ENCODE results near the gene SPOP. TPM values are rescaled to one million over a fixed set of nuclear protein-coding genes. Genes with fewer than 3 reads are reported as not detected.

The SPOP gene
- total and polyA plus RNA-seq, 2 experiments from 2014 or later, result 13.9 to 18.6 TPM

- H2AFZ ChIP-seq, result no peak overlapping the region
- TF ChIP-seq, protein P1, sequence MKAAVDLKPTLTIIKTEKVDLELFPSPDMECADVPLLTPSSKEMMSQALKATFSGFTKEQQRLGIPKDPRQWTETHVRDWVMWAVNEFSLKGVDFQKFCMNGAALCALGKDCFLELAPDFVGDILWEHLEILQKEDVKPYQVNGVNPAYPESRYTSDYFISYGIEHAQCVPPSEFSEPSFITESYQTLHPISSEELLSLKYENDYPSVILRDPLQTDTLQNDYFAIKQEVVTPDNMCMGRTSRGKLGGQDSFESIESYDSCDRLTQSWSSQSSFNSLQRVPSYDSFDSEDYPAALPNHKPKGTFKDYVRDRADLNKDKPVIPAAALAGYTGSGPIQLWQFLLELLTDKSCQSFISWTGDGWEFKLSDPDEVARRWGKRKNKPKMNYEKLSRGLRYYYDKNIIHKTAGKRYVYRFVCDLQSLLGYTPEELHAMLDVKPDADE (IDR thresholded peaks at IDR 0.05), result no peak
- TF ChIP-seq, protein P2, sequence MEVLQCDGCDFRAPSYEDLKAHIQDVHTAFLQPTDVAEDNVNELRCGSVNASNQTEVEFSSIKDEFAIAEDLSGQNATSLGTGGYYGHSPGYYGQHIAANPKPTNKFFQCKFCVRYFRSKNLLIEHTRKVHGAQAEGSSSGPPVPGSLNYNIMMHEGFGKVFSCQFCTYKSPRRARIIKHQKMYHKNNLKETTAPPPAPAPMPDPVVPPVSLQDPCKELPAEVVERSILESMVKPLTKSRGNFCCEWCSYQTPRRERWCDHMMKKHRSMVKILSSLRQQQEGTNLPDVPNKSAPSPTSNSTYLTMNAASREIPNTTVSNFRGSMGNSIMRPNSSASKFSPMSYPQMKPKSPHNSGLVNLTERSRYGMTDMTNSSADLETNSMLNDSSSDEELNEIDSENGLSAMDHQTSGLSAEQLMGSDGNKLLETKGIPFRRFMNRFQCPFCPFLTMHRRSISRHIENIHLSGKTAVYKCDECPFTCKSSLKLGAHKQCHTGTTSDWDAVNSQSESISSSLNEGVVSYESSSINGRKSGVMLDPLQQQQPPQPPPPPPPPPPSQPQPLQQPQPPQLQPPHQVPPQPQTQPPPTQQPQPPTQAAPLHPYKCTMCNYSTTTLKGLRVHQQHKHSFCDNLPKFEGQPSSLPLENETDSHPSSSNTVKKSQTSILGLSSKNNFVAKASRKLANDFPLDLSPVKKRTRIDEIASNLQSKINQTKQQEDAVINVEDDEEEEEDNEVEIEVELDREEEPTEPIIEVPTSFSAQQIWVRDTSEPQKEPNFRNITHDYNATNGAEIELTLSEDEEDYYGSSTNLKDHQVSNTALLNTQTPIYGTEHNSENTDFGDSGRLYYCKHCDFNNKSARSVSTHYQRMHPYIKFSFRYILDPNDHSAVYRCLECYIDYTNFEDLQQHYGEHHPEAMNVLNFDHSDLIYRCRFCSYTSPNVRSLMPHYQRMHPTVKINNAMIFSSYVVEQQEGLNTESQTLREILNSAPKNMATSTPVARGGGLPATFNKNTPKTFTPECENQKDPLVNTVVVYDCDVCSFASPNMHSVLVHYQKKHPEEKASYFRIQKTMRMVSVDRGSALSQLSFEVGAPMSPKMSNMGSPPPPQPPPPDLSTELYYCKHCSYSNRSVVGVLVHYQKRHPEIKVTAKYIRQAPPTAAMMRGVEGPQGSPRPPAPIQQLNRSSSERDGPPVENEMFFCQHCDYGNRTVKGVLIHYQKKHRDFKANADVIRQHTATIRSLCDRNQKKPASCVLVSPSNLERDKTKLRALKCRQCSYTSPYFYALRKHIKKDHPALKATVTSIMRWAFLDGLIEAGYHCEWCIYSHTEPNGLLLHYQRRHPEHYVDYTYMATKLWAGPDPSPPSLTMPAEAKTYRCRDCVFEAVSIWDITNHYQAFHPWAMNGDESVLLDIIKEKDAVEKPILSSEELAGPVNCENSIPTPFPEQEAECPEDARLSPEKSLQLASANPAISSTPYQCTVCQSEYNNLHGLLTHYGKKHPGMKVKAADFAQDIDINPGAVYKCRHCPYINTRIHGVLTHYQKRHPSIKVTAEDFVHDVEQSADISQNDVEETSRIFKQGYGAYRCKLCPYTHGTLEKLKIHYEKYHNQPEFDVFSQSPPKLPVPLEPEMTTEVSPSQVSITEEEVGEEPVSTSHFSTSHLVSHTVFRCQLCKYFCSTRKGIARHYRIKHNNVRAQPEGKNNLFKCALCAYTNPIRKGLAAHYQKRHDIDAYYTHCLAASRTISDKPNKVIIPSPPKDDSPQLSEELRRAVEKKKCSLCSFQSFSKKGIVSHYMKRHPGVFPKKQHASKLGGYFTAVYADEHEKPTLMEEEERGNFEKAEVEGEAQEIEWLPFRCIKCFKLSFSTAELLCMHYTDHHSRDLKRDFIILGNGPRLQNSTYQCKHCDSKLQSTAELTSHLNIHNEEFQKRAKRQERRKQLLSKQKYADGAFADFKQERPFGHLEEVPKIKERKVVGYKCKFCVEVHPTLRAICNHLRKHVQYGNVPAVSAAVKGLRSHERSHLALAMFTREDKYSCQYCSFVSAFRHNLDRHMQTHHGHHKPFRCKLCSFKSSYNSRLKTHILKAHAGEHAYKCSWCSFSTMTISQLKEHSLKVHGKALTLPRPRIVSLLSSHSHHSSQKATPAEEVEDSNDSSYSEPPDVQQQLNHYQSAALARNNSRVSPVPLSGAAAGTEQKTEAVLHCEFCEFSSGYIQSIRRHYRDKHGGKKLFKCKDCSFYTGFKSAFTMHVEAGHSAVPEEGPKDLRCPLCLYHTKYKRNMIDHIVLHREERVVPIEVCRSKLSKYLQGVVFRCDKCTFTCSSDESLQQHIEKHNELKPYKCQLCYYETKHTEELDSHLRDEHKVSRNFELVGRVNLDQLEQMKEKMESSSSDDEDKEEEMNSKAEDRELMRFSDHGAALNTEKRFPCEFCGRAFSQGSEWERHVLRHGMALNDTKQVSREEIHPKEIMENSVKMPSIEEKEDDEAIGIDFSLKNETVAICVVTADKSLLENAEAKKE (CRISPR knock-in tag; IDR thresholded peaks at IDR 0.05), result no peak
- TF ChIP-seq, protein P3, sequence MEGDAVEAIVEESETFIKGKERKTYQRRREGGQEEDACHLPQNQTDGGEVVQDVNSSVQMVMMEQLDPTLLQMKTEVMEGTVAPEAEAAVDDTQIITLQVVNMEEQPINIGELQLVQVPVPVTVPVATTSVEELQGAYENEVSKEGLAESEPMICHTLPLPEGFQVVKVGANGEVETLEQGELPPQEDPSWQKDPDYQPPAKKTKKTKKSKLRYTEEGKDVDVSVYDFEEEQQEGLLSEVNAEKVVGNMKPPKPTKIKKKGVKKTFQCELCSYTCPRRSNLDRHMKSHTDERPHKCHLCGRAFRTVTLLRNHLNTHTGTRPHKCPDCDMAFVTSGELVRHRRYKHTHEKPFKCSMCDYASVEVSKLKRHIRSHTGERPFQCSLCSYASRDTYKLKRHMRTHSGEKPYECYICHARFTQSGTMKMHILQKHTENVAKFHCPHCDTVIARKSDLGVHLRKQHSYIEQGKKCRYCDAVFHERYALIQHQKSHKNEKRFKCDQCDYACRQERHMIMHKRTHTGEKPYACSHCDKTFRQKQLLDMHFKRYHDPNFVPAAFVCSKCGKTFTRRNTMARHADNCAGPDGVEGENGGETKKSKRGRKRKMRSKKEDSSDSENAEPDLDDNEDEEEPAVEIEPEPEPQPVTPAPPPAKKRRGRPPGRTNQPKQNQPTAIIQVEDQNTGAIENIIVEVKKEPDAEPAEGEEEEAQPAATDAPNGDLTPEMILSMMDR (conservative IDR thresholded peaks at IDR 0.05; ENCODE audit: low read depth in 2 of 2), result no peak
- no peak for TF ChIP-seq CREB1 (CRISPR knock-in tag; IDR thresholded peaks at IDR 0.05; ENCODE audit: low read depth)
- TF ChIP-seq ZNF331 (CRISPR knock-in tag; IDR thresholded peaks at IDR 0.05; ENCODE audit: low read depth), result no peak
- TF ChIP-seq STAT1 (IDR thresholded peaks at IDR 0.05; ENCODE audit: unreplicated experiment), result no peak
- no peaks in the 10 kb centered on the region for H3K9me2 ChIP-seq (ENCODE audit: insufficient read depth)
- Mint-ChIP-seq H3K9me3 (no peaks in the 10 kb centered on the region), H3K27ac (no peak overlapping the region), H3K4me1 (peaks cover 15% of the 10 kb centered on the region), H3K27me3 (ENCODE audit: insufficient read depth, low read depth, poor library complexity) (peaks cover 7% of the 10 kb centered on the region), H3K4me3 (no peak overlapping the region), H3K36me3 (ENCODE audit: low read depth) (peaks cover 9% of the 10 kb centered on the region; the same call in 2 of the 3 replicates)
- DNase-seq (ENCODE audit: low spot score) (no peak), ATAC-seq (no peak)
- H3K27me3 ChIP-seq (ENCODE audit: insufficient read depth), result no peaks in the 10 kb centered on the region
- no peaks in the 10 kb centered on the region for H3K79me2 ChIP-seq (replicated peaks; ENCODE audit: insufficient read depth)
- H3K4me3 ChIP-seq, result no peak overlapping the region
- H3K4me1 ChIP-seq (ENCODE audit: insufficient read depth), result no peaks in the 10 kb centered on the region
- H3K36me3 ChIP-seq (ENCODE audit: insufficient read depth), result no peaks in the 10 kb centered on the region
- no peaks in the 10 kb centered on the region for H4K20me1 ChIP-seq (replicated peaks; ENCODE audit: insufficient read depth)
- H3K4me2 ChIP-seq, result no peak overlapping the region
- no peak overlapping the region for H3K27ac ChIP-seq (ENCODE audit: low read depth)
- H3F3A ChIP-seq (replicated peaks; ENCODE audit: low read depth), result no peaks in the 10 kb centered on the region
Measured at GRCh38 chr17:49695698-49696232, 17.9 kb upstream of the SPOP start.

Measured in GM23338 (cell line).